HuH-7.5 (cell line): ENCODE data around the gene TSACC.
A peak's percentile ranks its signal among the peaks of the same experiment; 100 is the strongest.

ENCODE experiments used
- DNase-seq: peaks from one replicate; pipeline ENCODE4 v3.0.0; 2011; ENCODE audit warnings: low spot score

TSACC gene

DNA sequence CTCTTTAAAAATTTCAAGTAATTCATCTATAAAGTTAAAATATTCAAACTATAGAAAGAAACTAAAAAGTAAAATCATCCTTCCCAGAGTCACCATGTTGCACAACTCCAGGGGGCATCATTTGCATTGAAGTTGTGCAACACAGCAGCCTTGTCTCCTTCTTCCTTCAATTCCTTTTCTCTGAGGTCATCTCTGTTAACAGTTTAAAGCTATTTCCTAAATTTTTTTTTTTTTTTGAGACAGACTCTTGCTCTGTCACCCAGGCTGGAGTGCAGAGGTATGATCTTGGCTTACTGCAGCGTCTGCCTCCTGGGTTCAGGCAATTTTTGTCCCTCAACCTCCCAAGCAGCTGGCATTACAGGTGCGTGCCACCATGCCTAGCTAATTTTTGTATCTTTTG is 37.8 kb downstream of the TSACC start:
- no peak for DNase-seq

DNA sequence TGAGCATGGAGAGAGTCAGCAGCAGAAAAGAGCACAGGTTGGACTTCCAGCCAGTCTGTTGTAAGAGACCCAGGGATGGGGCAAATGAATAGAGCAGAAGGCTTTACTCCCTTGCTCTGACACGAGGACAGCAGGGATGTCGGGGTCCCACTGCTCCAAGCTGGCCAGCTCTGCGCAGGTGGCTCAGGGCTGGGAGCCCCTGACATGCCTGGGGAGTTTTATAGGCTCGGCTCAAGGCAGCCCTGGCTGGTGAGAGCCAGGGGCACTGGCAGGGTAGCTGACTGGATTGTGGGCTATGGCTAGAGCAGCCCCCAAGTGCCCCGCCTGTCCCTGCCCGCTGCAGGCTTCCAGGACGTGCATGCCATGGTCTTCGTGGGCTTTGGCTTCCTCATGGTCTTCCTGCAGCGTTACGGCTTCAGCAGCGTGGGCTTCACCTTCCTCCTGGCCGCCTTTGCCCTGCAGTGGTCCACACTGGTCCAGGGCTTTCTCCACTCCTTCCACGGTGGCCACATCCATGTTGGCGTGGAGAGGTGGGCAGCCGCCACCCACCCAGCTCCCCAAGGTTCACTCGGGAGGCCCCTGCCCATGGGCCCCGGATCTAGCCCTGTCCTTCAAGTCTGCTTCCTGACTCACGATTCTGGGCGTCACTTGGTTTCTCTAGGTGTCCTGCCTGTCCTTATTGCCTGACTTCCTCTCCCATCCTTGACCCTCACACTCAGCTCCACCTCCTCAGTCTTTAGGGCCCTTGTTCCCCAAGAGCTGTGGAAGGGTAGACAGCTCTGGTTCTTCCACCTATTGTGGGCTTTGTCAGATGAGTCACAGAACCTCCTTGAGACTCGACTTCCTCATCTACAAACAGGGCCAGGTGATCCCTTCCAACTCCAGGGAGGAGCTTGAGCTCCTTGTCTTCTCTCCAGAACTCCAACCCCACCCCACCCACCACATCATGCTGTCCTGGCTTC is 38.9 kb downstream of the TSACC start:
- DNase-seq, result no peak

DNA sequence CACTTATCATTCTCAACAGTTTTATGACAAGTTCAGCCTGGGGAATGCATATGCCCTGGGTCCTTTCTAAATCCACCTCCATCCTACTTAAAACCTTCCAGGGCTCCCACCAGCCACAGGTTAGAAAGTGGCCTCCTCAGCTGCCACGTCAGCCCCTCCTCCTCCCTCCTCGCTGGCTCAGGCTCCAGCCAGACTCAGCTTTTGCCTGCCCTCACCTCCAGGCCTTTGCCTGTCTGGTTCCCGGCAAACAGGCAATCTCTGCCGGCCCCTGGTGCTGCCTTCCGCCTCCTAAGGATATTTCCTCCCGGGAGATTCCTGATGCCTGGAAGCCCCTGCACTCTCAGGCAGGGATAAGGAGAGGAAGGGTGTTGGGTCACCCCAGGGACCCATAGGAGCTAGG is 40.2 kb downstream of the TSACC start:
- DNase-seq, result no peak

DNA sequence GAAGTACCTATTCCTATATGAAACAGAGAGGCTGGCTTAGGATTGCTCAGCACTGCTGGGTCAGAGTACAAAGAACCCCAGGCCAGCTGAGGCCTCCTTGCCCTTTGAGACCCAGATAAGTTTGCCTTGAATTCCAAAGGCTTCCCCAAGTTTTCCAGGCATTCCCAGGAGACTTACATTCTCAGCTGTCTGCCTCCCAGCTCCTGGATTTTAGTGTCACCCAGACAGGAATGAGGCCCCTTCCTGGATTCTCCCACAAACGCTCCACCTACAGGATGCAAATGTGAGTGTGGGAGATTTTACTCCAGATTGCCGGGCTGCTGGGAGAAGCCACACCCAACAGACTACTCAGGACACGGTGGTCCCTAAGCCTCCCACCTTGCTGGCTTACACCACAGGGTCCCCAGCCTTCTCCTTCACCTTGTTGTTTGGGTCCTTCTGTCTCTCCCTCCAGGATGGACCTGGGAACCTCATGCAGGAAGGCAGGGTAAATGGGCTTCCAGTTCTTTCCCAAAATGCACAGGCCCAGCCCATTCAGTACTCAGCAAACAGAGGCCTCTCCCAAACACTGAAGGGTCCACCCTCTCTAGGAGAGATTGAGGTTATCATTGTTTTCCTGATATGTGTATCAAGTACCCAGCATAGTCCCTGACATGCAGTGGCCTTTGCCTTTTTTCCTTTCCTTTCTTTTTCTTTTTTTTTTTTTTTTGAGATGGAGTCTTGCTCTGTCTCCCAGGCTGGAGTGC is 41.3 kb downstream of the TSACC start:
- DNase-seq, result no peak

DNA sequence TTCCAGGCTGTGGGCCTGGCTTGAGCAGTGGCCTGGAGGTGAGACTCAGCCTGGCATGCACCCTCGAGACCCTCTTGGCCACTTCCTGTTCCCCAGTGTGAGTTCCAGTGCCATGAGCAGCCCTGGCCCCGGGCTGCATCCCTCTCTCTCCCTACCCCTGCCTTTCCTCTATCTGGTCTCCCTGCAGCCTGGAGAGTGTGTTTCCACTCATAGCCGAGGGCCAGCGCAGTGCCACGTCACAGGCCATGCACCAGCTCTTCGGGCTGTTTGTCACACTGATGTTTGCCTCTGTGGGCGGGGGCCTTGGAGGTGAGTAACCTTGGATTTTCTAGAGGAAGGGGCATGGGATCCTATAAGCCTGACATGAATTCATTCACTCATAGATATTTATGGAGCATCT is 44.2 kb downstream of the TSACC start:
- DNase-seq, result no peak

DNA sequence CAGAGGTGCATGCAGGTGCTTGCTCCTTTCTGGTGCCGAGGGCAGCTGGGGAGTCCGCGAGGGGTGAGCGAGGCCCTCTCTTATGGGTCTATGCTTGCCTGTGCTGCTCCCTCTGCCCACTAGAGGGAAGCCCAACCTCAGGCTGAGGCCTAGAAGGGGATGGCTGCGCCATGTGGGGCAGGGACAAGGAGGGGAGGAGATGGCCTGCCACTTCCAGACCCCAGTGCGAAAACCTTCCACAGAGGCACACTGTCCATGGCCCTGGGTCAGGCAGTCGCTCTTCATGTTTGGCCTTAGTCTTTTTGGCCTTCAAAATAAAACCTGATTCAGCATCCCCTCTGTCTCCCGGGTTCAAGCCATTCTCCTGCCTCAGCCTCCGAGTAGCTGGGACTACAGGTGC is 44.7 kb downstream of the TSACC start:
- peak; percentile 90 for DNase-seq

DNA sequence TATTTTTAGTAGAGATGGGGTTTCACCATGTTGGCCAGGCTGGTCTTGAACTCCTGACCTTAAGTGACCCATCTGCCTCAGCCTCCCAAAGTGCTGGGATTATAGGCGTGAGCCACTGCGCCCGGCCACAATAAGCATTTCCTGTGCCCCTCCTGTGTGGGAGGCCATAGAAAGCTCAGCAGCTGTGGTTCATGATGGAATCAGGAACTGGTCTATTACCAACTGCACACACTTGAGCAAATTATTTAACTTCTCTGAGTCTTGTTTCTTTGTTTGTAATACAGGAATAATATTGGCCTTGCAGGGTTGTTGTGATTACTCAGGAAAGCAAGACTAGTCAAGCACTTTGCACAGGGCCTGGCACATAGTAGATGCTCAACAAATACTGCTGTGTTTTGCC is 45.7 kb downstream of the TSACC start:
- no peak for DNase-seq

DNA sequence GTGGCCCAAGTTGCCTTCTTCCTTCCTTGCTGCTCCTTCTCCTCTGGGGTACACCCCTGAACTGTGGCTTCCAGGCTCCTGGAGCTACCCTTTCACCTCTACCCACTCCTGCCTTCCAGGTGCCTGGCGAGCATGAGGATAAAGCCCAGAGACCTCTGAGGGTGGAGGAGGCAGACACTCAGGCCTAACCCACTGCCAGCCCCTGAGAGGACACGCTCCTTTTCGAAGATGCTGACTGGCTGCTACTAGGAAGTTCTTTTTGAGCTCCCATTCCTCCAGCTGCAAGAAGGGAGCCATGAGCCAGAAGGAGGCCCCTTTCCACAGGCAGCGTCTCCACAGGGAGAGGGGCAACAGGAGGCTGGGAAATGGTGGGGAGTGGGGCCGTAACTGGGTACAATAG is 46.3 kb downstream of the TSACC start:
- DNase-seq, result no peak

DNA sequence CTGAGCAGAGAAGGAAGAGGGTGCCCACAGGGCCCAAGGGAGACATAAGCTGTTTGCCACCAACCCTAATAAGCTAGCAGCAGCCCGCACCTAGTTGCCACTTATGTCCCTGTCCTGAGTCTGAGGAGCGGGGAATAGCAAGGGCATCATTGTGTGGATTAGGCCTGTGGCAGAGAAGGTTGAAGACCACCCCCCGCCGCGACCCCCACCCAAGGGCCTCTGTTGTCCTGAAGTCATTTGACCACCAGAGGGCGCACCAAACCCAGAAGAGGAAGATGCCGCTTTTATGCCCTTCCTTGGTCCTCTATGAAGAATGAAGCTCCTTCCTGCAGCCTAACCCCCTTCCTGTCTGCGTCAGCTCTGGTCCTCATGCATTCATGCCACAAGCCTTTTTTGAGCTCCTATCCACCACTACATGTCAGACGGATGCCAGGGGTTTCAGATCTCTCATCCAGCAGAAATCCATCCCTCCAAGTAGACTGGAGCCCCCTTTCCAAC is 47.3 kb downstream of the TSACC start:
- DNase-seq, result peak; percentile 86

DNA sequence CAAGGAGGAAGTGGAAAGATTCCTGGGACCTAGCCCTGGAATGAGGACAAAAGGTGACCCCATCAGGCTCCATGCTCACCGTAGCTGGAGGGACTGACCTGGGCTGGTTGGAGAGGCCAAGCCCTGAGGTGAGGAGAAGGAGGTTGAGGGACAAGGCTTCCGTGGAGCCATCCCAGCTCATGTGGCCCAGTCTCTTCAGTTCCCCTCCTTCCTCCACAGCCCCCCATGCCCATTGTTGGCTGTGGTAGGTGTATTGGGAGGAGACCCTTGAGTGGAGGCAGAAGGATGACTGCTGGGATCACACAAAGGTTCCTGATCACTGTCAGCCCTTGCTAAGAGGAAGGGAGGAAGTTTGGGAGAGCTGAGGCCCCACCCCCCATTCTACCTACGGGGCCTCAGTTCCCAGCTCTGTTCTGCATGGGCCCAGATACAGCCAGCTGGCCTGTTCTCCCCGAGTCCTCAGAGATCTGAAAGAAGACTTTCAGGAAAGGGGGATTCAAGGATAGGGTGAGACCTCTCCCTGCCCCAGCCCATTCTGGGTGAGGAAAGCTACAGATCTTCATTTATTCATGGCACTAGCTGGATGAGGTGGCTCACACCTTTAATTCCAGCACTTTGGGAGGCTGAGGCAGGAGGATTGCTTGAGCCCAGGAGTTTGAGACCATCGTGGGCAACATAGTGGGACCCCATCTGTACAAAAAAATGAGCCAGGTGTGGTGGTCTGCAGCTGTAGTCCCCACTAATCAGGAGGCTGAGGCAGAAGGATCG is 48.0 kb downstream of the TSACC start:
- no peak for DNase-seq

DNA sequence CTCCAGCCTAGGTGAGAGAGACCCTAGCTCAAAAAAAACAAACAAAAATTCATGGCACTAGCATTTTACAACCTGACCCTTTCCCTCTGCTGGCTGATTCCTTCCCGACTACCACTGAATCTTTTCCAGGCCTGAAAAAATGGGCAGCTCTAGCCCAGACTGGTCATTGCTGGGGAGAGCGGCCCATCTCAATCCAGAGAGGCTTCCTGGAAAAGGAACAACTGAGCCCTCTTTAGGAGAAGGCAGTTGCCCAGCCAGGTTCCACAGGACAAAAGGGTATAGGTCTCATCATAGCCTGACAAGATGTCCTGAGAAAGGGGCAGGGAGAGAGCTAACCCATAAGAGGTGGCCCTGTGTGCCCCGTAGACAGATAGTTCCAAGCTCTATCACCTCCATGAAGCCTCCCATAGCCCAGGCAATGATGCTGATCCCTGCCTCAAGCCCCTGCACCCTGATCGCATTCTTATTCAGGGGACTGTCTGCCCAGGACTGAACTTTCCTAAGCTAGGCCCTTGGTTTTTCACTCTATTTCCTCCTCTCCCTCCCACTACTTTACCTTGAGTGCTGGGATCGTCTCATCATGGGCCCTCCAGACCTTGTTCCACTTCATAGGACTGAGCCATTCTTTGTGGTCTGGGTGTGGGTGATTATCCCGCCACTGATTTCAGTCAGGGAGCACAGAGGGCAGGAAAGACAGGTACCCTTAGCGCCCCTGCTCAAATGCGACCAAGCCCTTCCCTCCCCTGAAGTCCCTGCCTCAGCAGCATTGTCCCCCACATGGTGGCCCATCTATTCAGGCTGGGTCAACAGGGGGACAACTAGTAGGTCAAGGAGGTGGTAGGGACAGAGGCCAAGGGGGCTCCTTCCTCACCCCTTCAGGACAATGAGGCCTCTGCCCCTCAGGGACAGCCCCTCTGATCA is 48.9 kb downstream of the TSACC start:
- DNase-seq, result no peak

DNA sequence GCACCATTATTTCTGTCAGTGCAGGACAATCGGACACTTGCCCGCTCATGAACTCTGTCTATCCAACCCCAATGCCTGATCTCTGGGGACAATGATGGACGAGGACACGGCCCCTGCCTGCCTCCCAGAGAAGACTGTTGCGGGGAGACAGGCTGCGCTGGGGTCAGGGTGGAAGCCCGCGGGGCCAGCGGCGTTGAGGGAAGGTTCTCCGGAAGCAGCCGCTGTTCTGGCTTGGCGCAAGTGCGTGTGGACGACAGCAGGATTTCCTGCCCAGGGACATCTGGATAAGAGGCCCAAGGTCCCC is 49.5 kb downstream of the TSACC start:
- DNase-seq, result no peak

DNA sequence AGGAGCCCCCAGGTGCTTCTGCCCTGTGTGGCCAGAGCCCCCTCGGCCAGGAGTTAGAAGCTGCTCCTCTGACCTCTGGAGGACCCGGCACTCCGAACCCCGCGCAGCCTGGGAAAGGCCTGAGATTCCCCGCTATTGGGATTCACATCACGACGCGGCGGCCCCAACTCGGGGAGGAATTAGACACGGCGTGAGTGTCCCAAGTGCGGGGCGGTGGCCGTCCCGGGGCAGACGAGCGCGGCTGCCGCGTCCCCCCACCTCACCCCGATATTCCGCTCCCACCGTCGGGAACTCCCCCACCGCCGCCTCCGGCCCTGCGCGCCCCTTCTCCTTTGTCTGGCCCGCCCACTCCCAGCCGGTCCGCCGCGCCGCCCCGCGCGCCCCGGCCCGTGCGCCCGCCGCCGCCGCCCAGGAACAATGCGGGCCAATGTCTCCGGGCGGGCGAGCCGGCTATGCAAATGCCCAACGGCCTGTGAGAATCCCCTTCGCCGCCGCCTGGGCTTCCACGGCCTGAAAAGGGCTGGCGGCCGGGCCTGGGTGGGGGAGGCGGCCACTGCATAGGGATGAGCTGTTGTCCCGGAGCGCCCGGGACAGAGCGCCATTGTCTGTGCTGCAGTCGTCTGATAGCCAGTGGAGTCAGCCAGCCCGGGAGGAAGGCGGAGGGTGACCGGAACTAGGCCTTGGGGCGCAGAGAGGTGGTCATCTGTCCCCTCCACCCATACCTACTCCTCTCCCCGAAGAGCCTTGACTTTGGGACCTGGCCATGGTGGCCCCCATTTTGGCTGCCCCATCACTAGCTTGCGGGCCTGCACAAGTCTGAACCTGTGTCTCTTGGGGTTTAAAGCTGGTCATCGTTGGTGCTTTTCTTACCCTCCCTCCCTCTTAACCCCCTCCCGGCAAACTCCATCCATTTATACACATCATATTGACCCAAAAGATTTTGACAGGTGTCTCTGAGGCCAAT is 50.1 kb downstream of the TSACC start:
- DNase-seq, result peak; percentile 79

DNA sequence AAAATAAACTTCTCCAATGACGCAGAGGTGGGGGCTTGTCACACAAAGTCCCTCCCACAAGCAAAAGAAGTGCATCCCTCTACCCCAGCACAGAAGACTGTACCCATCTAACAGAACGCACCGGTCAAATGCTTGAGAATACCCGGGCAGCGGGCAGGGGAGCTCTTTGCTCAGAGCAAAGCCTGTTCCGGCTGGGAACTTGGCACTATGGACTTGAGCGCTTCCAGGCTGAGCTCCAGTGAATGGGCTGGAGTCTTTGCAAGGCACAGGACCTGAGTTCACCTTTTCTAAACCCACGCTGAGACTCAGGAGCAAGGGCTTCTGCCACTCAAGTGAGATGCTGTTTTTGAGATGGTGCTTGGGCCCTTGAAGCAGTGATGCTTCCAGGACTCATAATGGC is 51.0 kb downstream of the TSACC start:
- no peak for DNase-seq

DNA sequence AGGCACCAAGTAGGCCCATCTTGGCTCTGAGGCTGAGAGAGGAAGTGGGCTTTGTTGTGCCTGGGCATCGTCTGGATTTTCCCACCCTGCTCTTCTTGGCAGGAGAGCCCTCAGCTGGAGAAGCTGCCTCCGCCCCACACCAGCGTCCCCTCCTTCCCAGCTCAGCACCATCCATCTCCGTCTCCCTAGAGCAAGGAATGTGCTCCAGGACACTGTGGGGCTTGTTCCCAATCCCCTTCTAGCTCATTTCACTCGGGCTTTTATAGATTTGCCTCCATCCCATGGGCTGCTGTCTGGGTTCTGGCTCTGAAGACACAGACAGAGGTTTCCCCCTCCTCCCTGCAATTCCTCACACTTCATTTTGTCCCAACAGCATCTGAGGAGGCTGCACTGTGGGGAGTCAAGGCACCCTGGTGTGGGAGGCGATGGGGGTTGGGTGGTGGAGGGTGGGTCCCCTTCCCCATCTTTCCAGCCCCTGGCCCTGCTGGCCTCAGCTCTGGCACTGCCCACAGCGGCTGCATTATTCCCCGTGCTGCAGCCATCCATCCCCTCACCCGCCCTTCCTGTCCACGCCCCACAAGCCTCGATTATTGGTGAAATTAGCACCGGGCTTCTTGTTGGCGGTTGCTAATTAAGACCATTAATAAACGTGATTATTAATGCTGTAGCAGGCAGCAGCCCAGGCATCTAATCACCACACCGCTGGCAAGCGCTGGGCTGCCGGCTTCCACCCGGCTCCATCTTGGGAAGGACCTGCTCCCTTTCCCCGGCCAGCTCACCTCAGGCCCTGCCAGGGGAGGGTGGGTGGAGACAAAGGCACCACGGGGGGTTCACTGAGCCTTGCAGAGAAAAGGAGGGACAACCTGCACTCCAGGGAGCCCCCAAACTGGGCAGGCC is 52.4 kb downstream of the TSACC start:
- DNase-seq, result no peak

DNA sequence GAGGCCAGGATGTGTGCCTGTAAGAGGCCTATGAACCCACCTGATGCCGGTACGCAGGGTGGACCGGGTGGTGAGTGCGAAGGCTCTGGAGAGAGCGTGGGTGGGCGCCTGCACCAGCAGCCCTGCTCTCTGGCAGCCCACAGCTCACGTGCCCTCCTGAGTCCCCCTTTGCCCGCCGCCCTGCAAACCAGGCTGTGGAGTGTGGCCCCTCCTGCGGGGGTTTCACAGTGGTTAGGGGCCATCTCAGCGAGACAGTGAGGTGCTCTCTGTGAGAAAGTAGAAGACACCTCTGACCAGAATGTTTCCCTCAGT is 53.0 kb downstream of the TSACC start:
- no peak for DNase-seq

DNA sequence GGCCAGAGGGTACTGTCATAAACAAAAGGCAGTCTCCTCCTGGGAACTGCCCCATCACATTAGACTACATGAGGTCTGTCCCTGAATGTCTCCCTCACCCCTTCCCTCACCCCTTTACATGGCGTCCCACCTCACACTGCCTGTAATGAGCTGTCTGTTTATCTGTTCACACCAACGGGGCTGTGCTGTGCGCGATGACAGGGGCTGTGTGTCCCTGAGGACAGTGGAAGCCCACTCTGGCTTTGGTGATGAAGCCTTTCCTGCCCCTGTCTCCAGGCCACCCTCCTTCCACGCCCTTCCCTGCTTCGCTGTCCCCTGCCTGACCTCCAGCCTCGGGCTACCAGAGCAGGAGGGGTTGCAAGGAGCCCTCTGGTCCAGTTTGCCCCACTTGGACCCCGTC is 53.4 kb downstream of the TSACC start:
- DNase-seq, result no peak

DNA sequence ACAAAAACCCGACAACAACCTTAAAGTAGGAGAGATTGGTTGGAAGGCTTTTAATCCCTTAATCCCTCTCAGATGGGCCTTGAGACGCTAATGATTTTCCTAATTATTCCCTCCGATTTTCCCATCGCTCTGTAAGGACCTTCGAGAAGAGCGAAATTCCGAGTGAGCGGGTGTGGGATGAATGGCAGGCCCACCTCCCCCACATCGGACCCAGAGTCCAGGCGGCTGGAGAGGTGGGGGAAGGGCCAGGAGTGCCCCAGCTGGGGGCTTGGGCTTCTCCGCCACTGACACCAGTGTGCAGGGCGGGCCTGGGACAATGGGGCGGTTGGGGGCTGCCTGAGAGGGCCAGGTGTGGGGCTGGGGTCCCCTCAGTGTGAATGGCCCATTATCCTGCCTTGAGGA is 54.1 kb downstream of the TSACC start:
- DNase-seq, result no peak

DNA sequence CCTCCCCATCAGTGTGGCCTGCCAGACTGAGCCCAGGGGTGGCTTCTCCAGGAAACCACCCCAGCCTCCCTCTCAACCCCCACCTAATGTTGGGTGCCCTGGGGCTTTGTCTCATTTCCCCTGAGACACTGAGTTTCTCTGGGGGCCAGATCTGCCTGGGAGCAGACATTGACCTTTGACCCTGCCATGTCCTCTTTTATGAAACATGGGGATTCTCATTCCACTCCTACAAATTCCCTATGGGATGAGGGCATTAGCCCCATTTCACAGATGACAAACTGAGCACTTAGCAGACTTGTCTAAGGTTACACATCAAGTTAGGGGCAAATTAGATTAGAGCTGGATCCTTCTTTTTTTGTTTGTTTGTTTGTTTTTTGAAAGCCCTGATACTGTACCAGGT is 54.8 kb downstream of the TSACC start:
- no peak for DNase-seq

DNA sequence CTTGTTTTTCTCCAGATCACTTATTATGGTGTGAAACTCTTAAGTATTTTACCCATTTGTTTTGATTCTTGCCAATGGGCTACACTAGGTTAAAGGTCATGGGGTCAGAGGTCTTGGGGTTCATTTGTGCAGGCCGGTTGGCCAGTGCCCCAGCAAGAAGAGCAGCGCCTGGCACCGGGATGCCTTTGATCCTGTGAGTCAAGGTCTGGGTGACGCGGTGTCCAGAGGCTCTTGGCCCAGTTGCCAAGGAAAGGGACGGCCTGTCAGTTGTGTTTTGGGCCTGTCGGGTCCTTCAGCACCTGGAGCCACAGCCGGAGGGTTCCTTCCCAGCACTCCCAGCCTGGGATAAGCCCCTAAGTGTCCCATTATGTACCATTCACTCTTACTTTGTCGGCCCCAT is 55.8 kb downstream of the TSACC start:
- DNase-seq, result no peak
